Cerebellar nuclear complex (tissue), 1 donor: ENCODE data around the gene CHRNE.
"Not testable (repeated sequence)": the region's sequence is repeated elsewhere in the genome, so short reads cannot be mapped to it uniquely, and the experiment has no call there.

Source experiments
- DNase-seq, 2 experiments: peaks; one replicate each; lab custom pipeline; 2025; lab: John Stamatoyannopoulos, UW

Gene CHRNE

GRCh38 chr17:4939796-4940554 lies 37.1 kb upstream of the CHRNE start, which contains the start of the genes RNF167 and SLC25A11:
TSS of gene RNF167 (plus strand) at chr17:4940268. CDS start at chr17:4940910, 642 bp downstream.
TSS of gene SLC25A11 (minus strand) at chr17:4940046. CDS start at chr17:4939910, 136 bp downstream.
- DNase-seq = peak; percentile 90

- no peak for DNase-seq
Observed at GRCh38 chr17:4939546-4939795, 36.6 kb upstream of the CHRNE start.

GRCh38 chr17:4938688-4939545 lies 36.0 kb upstream of the CHRNE start:
- no peak for DNase-seq

GRCh38 chr17:4938069-4938491 lies 35.2 kb upstream of the CHRNE start:
- no peak for DNase-seq

GRCh38 chr17:4937553-4937952 lies 34.7 kb upstream of the CHRNE start:
- no peak for DNase-seq

- DNase-seq = no peak
Observed at GRCh38 chr17:4936436-4936835, 33.5 kb upstream of the CHRNE start.

GRCh38 chr17:4935650-4936049 lies 32.8 kb upstream of the CHRNE start:
- DNase-seq = no peak

GRCh38 chr17:4934173-4934979 lies 31.5 kb upstream of the CHRNE start:
- no peak for DNase-seq

- DNase-seq = no peak
Observed at GRCh38 chr17:4933646-4934045, 30.7 kb upstream of the CHRNE start.

GRCh38 chr17:4932756-4933155 lies 29.9 kb upstream of the CHRNE start:
- no peak for DNase-seq

- DNase-seq = no peak
Observed at GRCh38 chr17:4931963-4932362, 29.1 kb upstream of the CHRNE start, which contains the start of gene GP1BA. TSS of gene GP1BA (plus strand) at chr17:4932277. CDS start at chr17:4932605, 328 bp downstream.

- no peak for DNase-seq
Observed at GRCh38 chr17:4928881-4929280, 26.0 kb upstream of the CHRNE start.

- not testable (repeated sequence) for DNase-seq
Observed at GRCh38 chr17:4926577-4927335, 23.9 kb upstream of the CHRNE start.

GRCh38 chr17:4921320-4921719 lies 18.4 kb upstream of the CHRNE start:
- DNase-seq = no peak

GRCh38 chr17:4920351-4921048 lies 17.6 kb upstream of the CHRNE start:
- no peak for DNase-seq

- no peak for DNase-seq
Observed at GRCh38 chr17:4919511-4920047, 16.7 kb upstream of the CHRNE start.

GRCh38 chr17:4914551-4914950 lies 11.7 kb upstream of the CHRNE start:
- not testable (repeated sequence) for DNase-seq

GRCh38 chr17:4913994-4914393 lies 11.1 kb upstream of the CHRNE start:
- DNase-seq = no peak

- DNase-seq = no peak
Observed at GRCh38 chr17:4908711-4909496, 6.0 kb upstream of the CHRNE start.

GRCh38 chr17:4908301-4908700 lies 5.4 kb upstream of the CHRNE start:
- no peak for DNase-seq
